ENCODE measurements around the gene RETREG2. TPM values are rescaled to one million over a fixed set of nuclear protein-coding genes. Genes with fewer than 3 reads are reported as not detected.

RETREG2 gene
- total RNA-seq, 1 donor from 2014 or later, result 70.0 TPM

DNA sequence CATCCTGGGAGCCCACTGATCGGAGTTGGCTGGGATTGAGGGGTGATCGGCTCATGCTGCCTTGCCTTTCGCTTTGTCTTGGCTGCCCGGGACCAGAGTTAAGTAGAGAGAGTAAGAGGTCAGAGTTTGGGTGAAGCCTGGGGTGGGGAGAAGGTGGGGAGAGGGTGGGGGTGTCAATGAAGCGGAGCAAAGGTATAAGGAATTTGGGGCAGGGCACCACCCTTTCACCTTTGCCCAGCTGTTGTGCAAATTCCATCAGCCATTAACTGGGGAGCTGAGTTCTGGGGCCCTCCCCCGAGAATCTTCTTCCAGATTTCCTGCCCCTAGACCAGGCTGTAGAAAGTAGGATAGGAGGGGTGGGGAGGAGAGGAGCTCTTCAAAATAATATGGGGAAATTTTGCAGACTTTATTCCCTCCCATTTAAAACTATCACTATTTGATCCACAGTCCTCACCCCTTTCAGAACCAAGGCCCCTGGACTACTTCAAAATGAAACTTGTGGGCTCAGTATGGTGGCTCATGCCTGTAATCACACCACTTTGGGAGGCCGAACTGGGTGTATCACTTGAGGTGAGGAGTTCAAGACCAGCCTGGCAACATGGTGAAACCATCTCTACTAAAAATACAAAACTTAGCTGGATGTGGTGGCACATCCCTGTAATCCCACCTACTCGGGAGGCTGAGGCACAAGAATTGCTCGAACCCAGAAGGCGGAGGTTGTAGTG, 8.0 kb upstream of the RETREG2 start, which contains the start of gene SLC23A3:
TSS of gene SLC23A3 (minus strand) at position 100 of the 725 bp plus-strand sequence. CDS start at position 55, 45 bp downstream.
- H3K4me1 Mint-ChIP-seq, result peaks cover 4% of the 10 kb centered on the region
- no peak within 1 kb of the TSS for H3K27ac Mint-ChIP-seq
- H3K4me3 Mint-ChIP-seq, result no peak within 1 kb of the TSS
- peaks cover 10% of the 10 kb centered on the region for H3K36me3 Mint-ChIP-seq
- TF ChIP-seq, protein P1, sequence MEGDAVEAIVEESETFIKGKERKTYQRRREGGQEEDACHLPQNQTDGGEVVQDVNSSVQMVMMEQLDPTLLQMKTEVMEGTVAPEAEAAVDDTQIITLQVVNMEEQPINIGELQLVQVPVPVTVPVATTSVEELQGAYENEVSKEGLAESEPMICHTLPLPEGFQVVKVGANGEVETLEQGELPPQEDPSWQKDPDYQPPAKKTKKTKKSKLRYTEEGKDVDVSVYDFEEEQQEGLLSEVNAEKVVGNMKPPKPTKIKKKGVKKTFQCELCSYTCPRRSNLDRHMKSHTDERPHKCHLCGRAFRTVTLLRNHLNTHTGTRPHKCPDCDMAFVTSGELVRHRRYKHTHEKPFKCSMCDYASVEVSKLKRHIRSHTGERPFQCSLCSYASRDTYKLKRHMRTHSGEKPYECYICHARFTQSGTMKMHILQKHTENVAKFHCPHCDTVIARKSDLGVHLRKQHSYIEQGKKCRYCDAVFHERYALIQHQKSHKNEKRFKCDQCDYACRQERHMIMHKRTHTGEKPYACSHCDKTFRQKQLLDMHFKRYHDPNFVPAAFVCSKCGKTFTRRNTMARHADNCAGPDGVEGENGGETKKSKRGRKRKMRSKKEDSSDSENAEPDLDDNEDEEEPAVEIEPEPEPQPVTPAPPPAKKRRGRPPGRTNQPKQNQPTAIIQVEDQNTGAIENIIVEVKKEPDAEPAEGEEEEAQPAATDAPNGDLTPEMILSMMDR (IDR thresholded peaks at IDR 0.05; ENCODE audit: unreplicated experiment), result no peak
- DNase-seq (ENCODE audit: low spot score in 2 of 2, unreplicated experiment in 2 of 2), result no peak
- no peaks in the 10 kb centered on the region for H3K9me3 Mint-ChIP-seq
- no peaks in the 10 kb centered on the region for H3K27me3 Mint-ChIP-seq (ENCODE audit: low read depth)

DNA sequence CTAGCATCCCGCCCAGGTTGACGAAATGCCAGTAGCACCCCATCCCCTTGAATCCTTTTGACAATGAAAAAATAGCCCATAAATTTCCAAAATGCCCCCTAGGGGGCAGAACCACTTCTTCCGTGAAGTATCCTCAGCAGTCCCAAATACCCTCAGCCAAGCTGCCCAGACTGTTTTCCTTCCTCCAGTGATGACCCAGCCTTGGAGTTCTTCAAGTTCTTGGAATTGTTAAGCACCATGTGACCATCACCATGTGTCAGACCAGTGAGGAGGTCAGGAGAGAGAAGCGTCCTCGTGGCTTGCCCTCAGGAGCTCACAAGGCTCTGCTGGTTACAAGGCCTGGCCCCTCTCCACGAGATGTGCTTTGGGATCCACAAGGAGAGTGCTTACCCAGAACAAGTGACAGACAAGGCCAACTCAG, 6.8 kb upstream of the RETREG2 start:
- DNase-seq (ENCODE audit: low spot score in 2 of 2, unreplicated experiment in 2 of 2), result no peak
- H3K4me3 Mint-ChIP-seq, result no peak overlapping the region
- TF ChIP-seq, protein P1 (IDR thresholded peaks at IDR 0.05; ENCODE audit: unreplicated experiment), result peak; percentile 85
- peaks cover 12% of the 10 kb centered on the region for H3K4me1 Mint-ChIP-seq
- H3K9me3 Mint-ChIP-seq, result no peaks in the 10 kb centered on the region
- H3K27ac Mint-ChIP-seq, result peak overlapping the region; percentile 13
- H3K36me3 Mint-ChIP-seq, result peaks cover 10% of the 10 kb centered on the region
- no peaks in the 10 kb centered on the region for H3K27me3 Mint-ChIP-seq (ENCODE audit: low read depth)

DNA sequence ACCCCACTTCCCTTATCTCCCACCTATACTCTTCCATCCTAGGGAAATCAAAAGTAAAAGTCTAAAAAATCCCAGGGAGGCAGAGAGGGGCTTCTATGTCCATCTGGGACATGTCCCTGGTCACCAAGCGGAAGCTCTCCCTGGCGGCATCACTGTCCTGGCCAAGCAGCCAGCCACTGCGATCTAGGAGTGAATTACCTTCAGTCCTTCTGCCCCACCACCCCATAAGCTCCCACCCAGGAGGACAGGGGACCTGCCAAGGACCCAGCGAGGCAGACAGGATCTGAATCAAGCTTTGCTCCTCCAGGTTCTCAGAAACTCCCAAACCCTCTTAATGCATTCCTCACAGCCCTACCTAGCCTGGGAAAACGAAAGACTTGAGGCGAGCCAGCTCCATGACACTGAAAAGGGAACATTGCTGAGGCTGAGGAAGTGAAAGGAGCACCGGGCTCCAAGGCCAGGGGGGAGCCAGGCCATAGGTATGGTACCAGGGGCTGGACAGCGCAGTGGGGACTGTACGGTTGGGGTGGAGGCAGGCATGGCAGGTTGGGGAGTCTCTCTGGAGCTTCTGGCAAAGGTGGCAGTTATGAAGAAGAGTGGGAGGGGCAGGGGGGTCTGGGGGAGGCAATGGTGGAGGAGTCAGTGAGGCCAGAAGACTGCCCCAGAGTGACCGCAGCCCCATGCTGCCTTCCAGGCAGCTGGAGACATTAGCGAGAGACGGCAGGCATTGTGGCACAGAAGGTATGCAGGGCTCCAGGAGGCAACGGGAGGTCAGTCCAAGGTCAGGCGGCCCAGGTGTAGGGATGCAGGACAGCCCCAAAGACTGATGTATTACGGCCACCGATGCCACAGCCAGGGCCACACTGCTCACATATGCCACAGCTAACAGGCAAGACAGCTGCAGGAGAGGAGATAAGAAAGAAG, 5.6 kb upstream of the RETREG2 start:
- peaks cover 10% of the 10 kb centered on the region for H3K36me3 Mint-ChIP-seq
- no peak overlapping the region for H3K4me3 Mint-ChIP-seq
- H3K27ac Mint-ChIP-seq, result no peak overlapping the region

DNA sequence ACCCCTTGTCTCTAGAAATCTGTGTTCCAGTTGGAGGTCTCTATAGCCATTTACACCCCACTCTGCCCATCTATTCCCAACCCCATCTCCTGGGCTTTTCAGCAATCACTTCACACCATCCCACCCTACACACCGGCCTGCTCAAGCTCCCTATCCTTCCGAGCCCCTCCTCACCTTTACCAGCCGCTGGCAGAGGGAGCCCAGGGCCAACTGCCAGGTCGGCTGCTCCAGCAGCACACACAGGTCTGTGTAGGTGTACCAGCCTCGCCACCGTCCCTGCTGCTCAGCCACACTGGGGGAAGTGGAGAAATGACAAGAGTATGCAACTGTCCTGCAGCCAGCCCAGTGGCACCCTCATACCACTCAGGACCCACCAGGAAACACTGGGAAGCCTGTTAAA, 4.9 kb upstream of the RETREG2 start:
- Mint-ChIP-seq H3K9me3 (no peaks in the 10 kb centered on the region), H3K27ac (no peak overlapping the region), H3K27me3 (ENCODE audit: low read depth) (no peaks in the 10 kb centered on the region), H3K36me3 (peaks cover 10% of the 10 kb centered on the region), H3K4me3 (no peak overlapping the region), H3K4me1 (peaks cover 19% of the 10 kb centered on the region)
- no peak for DNase-seq (ENCODE audit: low spot score in 2 of 2, unreplicated experiment in 2 of 2)
- TF ChIP-seq, protein P1 (IDR thresholded peaks at IDR 0.05; ENCODE audit: unreplicated experiment), result no peak

More for the DNA sequence above, 5.6 kb upstream of the RETREG2 start:
- TF ChIP-seq, protein P1 (IDR thresholded peaks at IDR 0.05; ENCODE audit: unreplicated experiment), result no peak
- no peak for DNase-seq (ENCODE audit: low spot score in 2 of 2, unreplicated experiment in 2 of 2)
- H3K27me3 Mint-ChIP-seq (ENCODE audit: low read depth), result no peaks in the 10 kb centered on the region
- peaks cover 17% of the 10 kb centered on the region for H3K4me1 Mint-ChIP-seq
- H3K9me3 Mint-ChIP-seq, result no peaks in the 10 kb centered on the region

DNA sequence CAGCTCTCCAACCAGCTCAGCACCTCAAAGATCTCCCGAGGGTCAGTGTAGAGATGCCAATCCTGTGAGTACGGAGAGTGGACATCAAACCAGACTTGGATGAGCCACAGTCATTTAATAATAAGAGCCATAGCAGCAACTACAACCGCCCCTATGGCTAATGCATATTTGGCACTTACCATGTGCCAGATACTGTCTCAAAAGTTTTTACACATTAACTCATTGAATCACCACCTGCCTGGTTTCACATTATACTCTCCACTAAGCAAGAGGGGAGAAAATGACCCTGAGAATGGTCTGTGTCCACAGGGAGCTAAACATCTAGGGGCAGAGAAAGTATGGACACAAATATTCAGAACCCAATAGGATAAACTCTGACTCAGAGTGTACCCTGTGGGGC, 3.9 kb upstream of the RETREG2 start:
- no peaks in the 10 kb centered on the region for H3K27me3 Mint-ChIP-seq (ENCODE audit: low read depth)
- H3K27ac Mint-ChIP-seq, result no peak overlapping the region
- no peaks in the 10 kb centered on the region for H3K9me3 Mint-ChIP-seq
- H3K4me1 Mint-ChIP-seq, result peaks cover 23% of the 10 kb centered on the region
- H3K36me3 Mint-ChIP-seq, result peaks cover 10% of the 10 kb centered on the region
- no peak overlapping the region for H3K4me3 Mint-ChIP-seq
- TF ChIP-seq, protein P1 (IDR thresholded peaks at IDR 0.05; ENCODE audit: unreplicated experiment), result no peak
- DNase-seq (ENCODE audit: low spot score in 2 of 2, unreplicated experiment in 2 of 2), result no peak
